Measurements from ENCODE around the gene NPIPB4. TPM values are rescaled to one million over a fixed set of nuclear protein-coding genes. Genes with fewer than 3 reads are reported as not detected.
A peak's percentile ranks its signal among the peaks of the same experiment; 100 is the strongest.
"Not testable (repeated sequence)": the region's sequence is repeated elsewhere in the genome, so short reads cannot be mapped to it uniquely, and the experiment has no call there.

Gene NPIPB4
- total and polyA plus RNA-seq, 11 donors: 4.4 to 71.4 (median 24.6) TPM

DNA sequence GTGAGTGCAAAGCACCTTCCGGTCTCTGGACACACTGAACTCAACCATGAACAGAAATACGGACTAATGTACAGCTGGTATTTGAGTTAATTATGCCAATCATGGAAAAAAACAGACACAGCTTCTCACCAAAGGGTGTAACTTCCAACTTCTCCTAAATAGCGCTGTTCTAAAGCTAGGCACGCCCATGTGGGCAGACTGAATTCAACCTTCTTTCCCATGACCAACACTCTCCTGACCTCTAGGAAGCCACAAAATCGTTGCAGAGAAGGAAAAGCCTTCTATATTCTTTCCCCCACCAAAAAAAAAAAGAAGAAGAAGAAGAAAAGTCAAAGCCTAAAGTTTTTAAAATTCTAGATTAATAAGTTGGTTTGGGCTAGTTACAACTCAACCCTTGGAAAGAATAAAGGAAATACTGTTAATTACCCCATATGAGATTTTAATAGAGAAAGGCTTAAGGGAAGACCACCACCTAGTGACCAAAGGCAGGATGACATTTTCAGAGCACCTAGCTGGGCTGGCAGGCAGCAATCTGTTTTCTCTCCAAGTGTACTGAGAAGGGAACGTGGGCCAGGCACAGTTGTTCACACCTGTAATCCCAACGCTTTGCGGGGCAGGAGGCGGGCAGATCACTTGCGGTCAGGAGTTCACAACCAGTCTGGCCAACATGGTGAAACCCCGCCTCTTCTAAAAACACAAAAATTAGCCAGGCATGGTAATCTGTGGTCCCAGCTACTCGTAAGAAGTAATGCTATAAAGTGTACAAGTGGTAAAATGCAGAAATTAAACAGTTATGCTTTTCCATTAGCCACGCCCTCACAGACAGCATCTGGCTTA lies 55.8 kb downstream of the NPIPB4 start:
- DNase-seq (peak in 2 of 5 donors; percentile 18 to 24), ATAC-seq (peak; percentile 75 to 80 (median 76))
- H3K36me3 ChIP-seq: peaks cover 0 to 25% (median 6%) of the 10 kb centered on the region in 9 donors
- intact Hi-C loops (cut with DNase I); H3K9me3 ChIP-seq; H3K4me3 ChIP-seq; H3K4me1 ChIP-seq; H3K27me3 ChIP-seq: not testable (repeated sequence)
- H3K27ac ChIP-seq: peak overlapping the region in 1 of 12 donors; percentile 71
- WGBS, 4 donors: 54 to 63% (median 62%) methylated on average over 11 to 13 of the region's 13 CpGs
- TF ChIP-seq, protein P1, sequence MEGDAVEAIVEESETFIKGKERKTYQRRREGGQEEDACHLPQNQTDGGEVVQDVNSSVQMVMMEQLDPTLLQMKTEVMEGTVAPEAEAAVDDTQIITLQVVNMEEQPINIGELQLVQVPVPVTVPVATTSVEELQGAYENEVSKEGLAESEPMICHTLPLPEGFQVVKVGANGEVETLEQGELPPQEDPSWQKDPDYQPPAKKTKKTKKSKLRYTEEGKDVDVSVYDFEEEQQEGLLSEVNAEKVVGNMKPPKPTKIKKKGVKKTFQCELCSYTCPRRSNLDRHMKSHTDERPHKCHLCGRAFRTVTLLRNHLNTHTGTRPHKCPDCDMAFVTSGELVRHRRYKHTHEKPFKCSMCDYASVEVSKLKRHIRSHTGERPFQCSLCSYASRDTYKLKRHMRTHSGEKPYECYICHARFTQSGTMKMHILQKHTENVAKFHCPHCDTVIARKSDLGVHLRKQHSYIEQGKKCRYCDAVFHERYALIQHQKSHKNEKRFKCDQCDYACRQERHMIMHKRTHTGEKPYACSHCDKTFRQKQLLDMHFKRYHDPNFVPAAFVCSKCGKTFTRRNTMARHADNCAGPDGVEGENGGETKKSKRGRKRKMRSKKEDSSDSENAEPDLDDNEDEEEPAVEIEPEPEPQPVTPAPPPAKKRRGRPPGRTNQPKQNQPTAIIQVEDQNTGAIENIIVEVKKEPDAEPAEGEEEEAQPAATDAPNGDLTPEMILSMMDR (IDR thresholded peaks at IDR 0.05): peak; percentile 34 to 59 (median 51)

DNA sequence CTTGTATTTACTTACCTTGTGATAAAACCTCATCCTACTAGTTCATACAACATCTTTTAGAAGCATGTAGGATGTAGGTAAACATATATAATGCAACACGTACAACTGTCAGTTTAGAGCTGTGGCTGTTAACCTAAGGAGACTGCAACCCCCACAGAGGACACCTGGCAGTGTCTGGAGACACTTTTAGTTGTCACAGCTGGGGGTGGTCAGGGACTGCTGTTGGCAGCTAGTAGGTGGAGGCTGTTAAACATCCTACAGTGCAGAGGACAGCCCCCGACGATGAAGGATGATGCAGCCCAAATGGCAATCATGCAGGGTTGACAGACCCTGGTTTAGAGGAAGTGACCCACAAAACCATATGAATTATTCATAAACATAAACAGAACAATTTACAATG lies 59.0 kb downstream of the NPIPB4 start:
- whole genome bisulfite sequencing, 4 donors: no CpG with 5 or more reads among the region's 3 CpGs
- H3K27me3 ChIP-seq; H3K9me3 ChIP-seq; DNase-seq; intact Hi-C loops (cut with DNase I); ATAC-seq; H3K4me3 ChIP-seq; H3K4me1 ChIP-seq; H3K27ac ChIP-seq: not testable (repeated sequence)
- H3K36me3 ChIP-seq: peaks cover 0 to 24% (median 6%) of the 10 kb centered on the region in 9 donors

DNA sequence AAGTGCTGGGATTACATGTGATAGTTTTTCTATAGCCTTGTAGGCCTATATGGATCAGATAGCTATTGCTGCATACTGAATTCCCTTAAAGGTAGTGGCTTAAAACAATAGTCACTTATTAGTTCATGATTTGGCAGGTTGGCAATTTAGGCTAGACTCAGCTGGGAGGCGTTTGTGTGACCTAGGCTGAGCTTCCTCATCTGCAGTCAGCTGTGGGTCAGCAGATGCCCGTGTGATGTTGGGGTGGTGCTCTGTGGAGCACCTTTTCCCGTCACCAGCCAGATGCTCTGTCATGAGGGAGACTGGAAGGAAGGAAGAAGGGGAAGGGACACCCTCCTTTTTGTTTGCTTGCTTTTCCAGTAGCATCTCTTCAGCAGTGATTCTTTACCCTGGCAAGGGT lies 64.2 kb downstream of the NPIPB4 start:
- intact Hi-C loops (cut with DNase I); H3K27ac ChIP-seq; H3K9me3 ChIP-seq; H3K4me1 ChIP-seq; H3K27me3 ChIP-seq; H3K4me3 ChIP-seq: not testable (repeated sequence)
- 59 to 68% methylated on average over 2 of the region's 3 CpGs; no CpG with 5 or more reads in 2 of the 4 donors for WGBS, 4 donors
- ATAC-seq (peak in 3 of 4 donors; percentile 43 to 63 (median 49)), DNase-seq (peak in 1 of 5 donors; percentile 20)
- H3K36me3 ChIP-seq: peaks cover 0 to 13% (median 6%) of the 10 kb centered on the region in 9 donors

DNA sequence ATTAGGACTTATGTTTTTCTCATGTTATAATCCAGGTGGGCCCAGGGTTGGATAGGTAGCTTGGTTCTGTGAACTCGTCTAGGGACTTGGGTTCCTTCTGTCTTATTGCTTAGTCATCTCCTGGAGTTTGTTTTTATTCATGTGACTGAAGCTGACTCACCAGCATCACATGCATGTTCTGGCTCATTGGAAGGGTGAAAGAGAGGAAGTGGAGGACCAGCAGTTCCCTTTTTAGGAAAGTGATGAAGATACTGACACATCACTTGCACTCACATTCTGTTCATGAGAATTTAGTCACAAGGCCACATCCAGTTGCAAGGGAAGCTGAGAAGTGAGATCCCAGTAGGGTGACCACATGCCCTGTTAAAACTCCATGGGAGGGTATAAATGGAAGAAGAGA lies 67.0 kb downstream of the NPIPB4 start:
- intact Hi-C loops (cut with DNase I); H3K27me3 ChIP-seq; DNase-seq; H3K9me3 ChIP-seq; H3K4me1 ChIP-seq; H3K36me3 ChIP-seq; H3K27ac ChIP-seq; H3K4me3 ChIP-seq: not testable (repeated sequence)
- peak; percentile 57 to 88 (median 84) for ATAC-seq
- 38 to 46% methylated on average over 1 of the region's 1 CpG; no CpG with 5 or more reads in 2 of the 4 donors for WGBS, 4 donors

Other genes with a start within 250 kb of the NPIPB4 start
- gene IGSF6, start 205.1 kb downstream of the NPIPB4 start, total RNA-seq: 10 to 100 TPM in 1 of 9 donors, 1 to 10 TPM in 4, under 1 TPM in 4; 0.56 to 45.0 (median 1.5) TPM
- gene IGSF6, start 205.1 kb downstream of the NPIPB4 start, polyA plus RNA-seq: under 1 TPM; 0.71 to 0.91 TPM
- gene OTOA, start 193.8 kb downstream of the NPIPB4 start, total RNA-seq: under 1 TPM in 3 of 9 donors, not detected in 6; 0.16 to 0.41 (median 0.37) TPM
- gene OTOA, start 193.8 kb downstream of the NPIPB4 start, polyA plus RNA-seq: under 1 TPM in 1 of 2 donors, not detected in 1; 0.03 TPM
- 1,000 to 10,000 TPM in 2 of 9 donors, 100 to 1,000 TPM in 7; 458 to 1,082 (median 779) TPM for gene UQCRC2, start 95.6 kb upstream of the NPIPB4 start, total RNA-seq
- gene UQCRC2, start 95.6 kb upstream of the NPIPB4 start, polyA plus RNA-seq: 100 to 1,000 TPM; 153 to 377 TPM
- not detected for gene PDZD9, start 143.4 kb upstream of the NPIPB4 start, total RNA-seq
- gene PDZD9, start 143.4 kb upstream of the NPIPB4 start, polyA plus RNA-seq: not detected
- gene MOSMO, start 150.4 kb upstream of the NPIPB4 start, total RNA-seq: 10 to 100 TPM in 6 of 9 donors, 1 to 10 TPM in 3; 8.7 to 15.0 (median 11.7) TPM
- gene MOSMO, start 150.4 kb upstream of the NPIPB4 start, polyA plus RNA-seq: 10 to 100 TPM in 1 of 2 donors, 1 to 10 TPM in 1; 8.8 to 12.4 TPM
- gene VWA3A, start 234.8 kb upstream of the NPIPB4 start, total RNA-seq: 1 to 10 TPM in 1 of 9 donors, under 1 TPM in 7, not detected in 1; 0.23 to 1.3 (median 0.58) TPM
- gene VWA3A, start 234.8 kb upstream of the NPIPB4 start, polyA plus RNA-seq: under 1 TPM; 0.03 to 0.65 TPM

Data from heart left ventricle (tissue), 16 donors.